GM19372 (cell line): ENCODE results near the gene ARHGAP24.

ENCODE experiments used
- ATAC-seq: cut with Tn5 transposase; IDR thresholded peaks from one replicate; pipeline ENCODE4 v1.9.1; 2021; ENCODE audit warnings: mild to moderate bottlenecking, low read depth, moderate library complexity; ENCODE audit not compliant: unreplicated experiment

The ARHGAP24 gene

DNA sequence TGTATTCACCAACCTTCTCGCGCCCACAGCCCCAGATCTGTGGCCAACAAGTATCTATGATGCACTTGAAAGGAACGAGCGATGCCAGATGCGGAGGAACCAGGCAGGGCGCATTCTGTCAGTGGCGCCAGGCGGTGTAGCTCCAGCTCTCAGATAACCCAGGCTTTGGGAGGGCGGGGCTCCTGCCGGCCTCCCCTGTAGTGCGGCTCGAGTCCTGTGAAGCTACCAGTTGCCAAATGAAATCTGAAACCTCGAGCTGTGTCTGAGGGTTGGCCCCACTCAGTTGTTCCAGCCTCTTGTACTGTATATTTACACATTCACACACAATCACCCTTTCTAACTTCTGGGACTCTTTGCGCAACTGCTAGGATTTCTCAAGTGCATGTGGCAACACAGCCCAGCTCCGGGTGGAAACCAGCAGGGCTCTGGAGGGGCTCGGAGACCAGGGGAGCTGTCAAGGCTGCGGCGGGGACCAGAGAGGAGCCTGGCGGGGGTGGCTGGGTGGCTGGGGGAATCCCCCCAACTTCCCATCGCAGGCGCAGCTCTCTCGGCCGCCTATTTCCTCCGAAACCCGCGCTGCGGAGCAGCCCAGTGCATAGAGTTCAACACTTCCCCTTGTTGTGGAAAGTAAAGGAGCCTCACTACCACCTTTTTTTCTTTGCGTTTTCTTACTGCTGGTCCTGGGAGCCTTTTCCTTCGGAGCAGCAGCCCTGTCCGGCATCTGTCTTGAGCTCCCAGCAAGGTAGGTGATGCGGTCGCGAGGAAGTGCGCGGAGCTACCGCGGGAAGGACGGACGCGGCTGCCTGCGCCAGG is at the start of gene ARHGAP24:
Gene ARHGAP24 (plus strand): TSS at position 333 of the 813 bp plus-strand sequence.
- peak; percentile 89 for ATAC-seq

DNA sequence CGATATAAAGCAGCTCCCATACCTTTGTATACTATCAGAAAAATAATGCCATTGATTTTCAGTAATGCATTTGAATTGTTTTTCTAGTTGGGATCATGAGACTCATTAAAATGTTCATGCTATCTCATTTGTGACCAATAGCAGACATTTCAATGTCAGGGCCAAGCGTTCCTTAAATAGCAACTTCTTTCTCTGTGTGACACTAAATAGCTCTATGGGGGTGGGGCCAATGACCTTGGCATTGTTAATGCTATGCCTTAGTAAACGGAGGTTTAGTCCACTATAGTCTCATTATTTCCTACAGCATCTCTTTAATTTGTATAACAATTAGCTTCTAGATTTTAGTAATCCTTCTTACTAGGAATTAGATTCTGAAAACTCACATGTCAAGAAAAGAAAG is 48.6 kb upstream of the ARHGAP24 start:
- no peak for ATAC-seq

DNA sequence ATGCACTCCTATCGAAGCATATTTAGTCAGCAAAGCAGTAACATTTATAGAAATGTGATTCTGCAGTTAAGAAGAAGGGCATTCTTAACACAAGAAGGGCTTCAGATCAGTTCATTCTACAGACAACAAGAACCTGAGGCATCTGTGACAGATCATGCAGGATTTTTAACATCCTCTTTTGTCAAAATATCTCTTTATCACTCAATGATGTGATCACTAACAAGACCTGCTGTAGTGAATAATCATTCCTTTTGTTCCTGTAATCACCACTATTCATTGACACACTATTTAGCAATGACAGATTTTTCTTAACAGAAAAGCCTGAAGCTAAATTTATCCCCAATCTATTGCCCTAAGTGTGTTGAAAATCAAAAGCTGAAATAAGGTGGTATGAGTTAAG is 47.8 kb upstream of the ARHGAP24 start:
- no peak for ATAC-seq

DNA sequence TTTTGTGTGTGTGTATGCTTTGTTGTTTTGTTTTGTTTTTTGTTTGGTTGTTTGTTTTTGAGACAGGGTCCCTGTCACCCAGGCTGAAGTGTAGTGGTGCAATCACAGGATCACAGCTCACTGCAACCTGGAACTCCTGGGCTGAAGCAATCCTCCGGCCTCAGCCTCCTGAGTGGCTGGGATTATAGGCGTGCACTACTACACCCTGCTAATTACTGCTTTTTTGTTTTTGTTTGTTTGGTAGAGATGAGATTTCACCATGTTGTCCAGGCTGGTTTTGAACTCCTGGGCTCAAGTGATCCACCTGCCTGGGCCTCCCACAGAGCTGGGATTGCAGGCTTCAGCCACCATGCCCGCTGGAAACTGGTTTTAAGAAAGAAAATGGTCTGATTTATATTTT is 44.7 kb upstream of the ARHGAP24 start:
- no peak for ATAC-seq

DNA sequence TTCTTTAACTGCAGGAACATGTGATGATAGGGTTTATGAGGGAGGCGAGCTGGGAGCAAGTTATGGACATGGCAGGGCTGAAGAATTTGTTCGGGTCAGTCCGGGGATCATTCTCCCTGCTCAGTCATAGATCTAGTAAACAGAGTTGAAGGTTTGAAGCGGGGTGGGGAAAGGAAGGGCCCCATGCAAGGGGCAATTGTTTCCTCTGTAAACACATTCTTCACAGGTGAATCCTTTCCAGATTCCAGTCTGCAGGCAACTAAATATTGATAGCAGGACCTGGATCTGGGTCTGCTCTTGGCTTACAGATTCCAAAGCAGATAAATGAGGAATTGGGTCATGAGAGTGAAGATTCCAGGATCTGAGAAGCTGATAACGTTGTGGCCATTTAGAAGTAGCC is 44.3 kb upstream of the ARHGAP24 start:
- ATAC-seq, result no peak

DNA sequence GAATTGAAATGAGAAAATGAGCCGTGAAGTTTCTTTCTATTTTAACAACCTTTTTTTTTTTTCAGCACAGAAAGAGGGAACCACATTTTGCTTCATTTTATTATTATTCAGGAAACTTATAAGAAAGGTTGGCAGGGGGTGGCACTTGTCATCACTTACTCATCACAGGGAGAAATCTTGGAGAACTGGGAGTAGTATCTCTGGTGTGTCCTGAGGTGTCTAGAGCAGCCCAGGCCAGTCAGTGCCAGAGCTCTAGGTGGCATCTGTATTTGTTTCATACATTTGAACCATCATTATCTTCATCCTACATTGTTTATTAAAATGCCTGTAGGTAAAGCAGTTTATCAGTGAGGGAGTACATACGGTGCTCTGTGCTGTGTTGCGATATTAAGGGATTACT is 43.8 kb upstream of the ARHGAP24 start:
- no peak for ATAC-seq

DNA sequence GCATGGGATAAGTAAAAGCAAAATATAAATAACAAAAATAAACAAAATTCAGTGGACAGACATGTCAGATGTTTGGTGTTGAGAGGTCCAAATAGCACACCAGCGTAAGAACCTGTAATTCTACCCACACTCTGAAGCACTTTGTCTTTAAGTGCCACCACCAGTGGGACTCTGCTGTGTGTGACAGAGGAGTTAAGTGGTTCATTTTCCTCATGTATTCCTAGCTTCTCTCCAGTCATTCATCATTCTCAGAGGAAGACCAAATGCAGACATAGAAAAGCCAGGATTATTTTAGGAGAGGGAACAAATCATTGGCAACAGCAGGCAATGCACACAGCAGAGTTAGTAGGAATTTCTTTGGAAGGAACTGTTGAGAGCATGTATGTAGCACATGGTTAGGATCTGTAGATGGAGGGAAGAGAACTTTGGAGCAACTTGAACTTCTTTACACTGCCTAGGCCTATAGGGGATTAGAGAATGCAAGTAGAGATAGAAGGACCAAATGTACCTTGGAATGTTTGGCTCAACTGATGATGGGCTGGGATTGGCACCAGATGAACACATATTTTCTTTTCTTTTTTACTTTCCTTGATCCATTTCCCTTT is 43.0 kb upstream of the ARHGAP24 start:
- no peak for ATAC-seq

DNA sequence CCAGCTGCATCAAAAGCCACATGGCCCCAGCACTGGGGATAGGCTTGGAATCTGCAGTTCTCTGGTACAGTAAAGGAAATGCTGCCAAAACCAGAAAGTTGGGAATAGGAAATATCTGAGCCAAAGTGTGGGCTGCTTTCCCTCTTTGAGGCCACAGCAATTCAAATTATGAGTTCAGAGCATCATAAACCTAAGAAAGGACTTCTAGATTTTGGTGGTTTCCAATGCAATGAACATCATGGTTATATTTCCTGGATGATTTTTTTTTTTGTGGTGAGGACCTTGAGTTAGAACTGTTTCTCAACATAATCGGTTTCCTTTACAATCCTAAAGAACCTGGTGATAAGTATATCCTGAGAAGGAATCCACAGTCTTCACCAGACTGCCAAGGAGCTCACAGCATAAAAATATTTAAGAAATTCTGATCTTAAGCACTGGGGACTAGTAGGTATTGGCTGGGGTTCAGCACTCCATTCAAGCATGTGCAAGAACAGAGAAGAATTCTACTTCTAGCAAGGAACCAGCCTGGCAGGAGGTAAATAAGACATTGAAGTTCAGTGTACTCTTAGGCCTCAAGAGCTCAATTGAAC is 29.8 kb upstream of the ARHGAP24 start:
- ATAC-seq, result no peak

DNA sequence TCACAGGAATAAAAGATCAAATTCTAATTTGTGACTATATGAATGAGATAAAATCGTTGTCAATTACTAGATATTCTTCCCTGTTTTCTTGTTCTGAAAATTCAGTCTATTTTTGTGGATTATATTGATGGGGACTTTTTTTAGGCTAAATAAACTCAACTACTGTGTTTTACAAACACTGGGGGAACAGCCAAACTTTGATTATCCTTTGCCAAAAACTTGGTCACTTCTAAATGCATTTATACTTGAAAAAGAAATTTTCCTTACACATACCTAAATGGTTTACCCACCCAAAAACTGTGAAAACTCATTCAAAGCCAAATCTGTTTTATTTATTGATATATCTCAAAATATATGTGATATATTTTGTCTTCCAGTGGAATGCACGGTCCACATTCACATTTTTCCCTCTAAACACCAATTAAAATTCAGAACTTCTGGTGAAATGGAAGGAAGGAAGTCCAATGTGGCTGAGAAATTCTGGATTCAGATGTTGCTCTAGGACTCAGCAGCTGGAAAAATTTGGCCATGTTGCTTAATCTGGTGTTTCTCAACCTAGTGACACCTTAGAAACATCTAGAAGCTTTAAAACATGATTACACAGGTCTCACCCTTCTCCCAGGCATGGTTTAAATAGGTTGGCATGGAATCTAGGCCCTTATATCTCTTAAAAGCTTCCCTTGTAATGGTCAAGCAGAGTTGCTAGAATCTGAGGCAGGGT is 28.6 kb upstream of the ARHGAP24 start:
- no peak for ATAC-seq

DNA sequence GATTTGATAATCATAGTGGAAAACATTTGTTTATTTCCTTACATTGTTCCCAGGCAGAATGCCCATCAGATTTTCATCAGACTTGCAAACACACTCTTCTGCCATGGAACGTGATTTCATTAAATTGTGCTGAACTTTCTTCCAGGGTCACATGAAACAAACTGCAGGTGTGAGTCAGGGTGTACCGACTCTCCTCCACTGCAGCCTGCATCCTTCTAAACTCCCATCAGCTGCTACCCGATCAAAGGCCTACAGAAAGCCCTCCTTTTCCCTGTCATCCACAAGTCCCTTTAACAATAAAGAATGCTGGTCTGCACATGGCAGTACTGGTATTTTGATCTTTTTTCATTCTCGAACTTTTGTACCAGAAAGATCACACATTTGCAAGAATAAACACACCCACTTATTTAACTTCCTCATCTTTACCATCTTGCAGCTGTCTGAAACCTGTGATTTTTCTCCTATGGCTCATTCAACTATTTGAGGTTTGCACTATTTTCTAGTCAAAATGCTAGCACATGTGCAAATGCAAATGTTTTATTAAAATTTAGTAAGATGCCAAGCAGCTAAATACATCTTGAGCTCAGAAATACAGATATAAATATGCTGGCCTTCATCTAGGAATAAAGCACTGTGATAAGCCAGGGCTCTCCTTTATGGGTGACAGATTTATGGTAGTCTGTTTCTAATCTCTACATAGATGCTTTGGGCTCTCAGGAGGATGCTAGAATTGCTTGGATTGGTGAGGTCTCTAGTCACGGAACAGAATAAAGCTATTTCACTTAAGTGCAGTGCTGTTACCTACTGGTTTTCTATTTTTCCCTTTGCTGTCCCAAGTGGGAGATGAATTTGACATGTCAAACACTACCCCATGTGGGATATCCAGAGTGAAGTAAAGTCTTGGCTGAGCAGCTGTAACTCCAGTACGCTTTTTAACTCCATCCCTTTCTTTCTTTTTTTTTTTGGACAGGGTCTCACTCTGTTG is 25.8 kb upstream of the ARHGAP24 start:
- ATAC-seq, result no peak

DNA sequence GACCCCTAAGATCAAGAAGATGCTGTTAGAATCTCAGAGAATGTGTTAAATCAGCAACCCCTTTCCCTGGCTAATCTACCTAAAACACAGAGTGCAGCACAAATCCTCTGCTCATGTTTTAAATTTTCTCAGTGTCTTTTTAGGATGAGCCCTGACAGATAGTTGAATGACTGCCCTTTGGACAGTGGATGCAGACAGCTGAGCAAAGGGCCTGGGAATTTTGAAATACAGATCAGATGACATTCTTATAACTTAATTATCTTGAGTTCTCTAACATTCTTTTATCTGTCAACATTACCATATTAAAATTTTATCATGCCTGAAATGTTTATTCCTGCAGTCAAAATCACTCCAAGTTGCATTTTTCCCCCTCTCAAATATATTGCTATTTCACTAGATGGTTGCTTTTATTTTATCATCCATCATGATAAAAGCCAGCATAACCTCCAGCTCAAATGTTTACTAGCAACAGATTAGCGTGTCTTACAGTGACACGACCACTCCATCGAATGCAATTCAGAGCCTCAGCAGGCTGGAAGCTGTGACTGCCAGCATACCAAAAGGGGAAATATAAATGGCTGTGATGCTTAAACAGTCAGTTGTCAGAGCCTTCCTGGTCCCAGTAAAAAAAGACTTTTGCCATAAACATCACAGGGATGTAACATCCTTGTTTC is 22.8 kb upstream of the ARHGAP24 start:
- no peak for ATAC-seq

DNA sequence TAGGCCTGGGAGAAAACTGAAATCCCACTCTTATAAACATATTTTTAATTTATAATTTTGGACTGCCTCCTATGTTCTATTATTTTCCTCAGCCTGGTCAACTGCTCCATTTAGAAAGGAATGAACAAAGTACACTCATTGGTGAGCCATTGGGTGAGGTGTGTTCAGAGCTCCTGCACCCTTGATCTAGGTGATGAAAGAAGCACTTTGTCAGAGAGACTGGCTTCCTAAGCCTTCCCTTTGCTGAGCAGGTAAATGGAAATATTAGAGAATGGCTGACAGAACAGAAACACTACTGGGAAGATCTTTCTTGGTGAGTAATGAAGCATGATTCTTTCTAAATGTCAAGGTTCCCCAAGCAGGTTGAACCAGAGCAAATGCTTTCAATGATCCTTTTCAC is 19.0 kb upstream of the ARHGAP24 start:
- no peak for ATAC-seq

DNA sequence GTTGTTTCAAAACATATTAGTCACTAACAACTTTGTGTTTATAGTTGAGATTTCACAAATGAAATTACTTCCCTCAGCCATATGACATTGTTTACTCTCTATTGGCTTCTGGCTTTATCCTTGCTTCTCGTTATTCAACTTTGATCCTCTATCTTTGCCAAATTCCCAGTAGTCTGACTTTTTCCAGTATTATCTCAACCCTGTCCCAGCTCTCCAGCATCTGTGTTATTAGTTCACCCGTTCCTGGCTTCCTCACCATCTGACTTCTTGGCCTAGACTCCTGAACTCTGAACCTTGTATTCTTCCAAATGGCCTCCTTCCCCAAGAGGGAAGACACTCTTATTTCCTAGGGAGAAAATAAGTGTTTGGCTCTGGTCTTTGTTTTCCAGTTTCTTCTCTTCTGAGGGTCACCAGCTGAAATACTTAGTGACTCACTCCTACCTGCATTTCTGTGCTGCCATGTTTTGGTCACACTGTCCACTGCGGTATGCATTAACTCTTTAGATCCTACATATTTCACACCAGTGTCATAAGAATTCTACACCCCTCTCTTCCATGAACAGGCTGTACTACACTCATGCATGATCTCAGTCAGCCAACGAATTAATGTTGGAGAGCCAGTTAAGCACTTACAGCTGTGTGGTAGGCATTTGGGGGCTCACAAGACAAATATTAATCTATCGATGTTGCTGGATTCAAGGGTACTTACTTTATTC is 17.0 kb upstream of the ARHGAP24 start:
- ATAC-seq, result no peak

DNA sequence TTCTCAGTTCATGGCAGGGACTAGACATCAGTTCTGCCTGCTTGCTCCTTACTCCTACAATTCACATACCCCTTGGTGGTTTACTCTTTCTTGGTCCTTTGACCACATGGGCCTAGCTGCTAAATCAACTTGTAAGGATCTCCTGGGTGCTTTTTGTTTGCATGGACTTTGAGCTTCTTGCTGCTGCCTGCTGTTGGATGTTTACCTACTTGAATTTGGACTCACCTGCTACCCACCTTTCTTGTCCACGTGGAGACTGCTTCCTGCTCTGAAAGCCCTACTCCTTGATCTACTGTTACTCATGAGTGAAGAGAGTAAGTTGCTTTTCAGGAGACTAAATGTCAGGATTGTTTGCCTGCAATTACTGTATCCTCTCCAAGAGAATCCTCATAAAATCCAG is 15.2 kb upstream of the ARHGAP24 start:
- ATAC-seq, result no peak

DNA sequence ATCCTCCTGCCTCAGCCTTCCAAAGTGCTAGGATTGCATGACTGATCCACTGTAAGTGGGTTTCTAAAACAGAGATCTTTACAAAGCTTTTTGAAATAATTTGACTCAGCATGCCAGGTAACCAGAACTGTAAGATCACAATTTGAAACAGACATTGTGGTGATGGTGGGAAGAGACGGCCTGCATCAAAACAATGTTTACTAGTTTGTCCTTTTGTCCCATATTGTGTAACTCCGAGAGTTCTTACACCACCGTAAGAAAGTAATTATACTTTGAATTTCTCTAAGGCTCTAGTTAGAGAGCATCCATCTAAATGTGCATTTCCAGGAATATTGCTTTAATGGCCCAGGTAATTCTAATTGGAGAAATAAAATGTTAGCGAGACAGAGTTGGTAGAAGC is 594 bp upstream of the ARHGAP24 start:
- no peak for ATAC-seq

DNA sequence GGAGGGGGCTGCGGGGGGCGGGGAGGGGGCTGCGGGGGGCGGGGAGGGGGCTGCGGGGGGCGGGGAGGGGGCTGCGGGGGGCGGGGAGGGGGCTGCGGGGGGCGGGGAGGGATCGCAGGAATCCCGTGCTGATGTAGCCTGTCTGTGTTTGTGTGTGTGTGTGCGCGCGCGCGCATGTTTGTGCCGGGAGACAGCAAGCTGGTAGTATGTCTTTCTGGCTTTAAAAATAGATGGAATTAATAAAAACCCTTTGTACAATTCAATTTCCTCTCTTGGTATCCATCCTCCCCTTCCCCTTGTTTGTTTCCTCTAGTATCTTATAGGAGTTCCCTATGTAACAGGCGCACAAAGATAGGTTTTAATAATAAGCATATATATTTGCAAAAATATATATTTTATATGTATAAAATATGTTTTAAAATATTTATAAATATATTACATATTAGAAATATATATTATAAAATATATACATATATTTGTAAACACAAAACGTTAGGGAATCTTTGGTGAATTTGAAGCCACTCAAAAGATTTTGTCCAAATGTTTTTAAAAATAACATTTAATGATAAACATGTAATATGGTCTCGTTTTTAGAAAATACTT is 782 bp downstream of the ARHGAP24 start:
- ATAC-seq, result no peak

DNA sequence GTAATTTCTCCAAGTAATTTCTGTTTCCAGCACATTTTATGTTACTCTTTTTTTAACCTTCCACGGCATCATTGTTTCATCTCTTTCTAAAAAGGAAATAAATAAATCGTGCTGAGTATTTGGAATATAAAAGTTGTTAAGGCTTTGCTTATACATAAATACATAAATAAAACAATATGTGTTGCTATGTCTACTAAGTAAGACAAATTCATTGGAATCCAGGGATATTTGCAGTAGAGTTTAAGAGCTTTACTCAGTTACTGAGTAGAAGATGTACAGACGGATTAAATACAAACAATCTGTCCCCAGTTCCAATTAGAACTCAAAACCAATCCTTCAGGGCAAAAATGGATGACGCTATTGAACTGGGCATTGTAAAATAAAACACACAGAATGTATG is 1.4 kb downstream of the ARHGAP24 start:
- no peak for ATAC-seq

DNA sequence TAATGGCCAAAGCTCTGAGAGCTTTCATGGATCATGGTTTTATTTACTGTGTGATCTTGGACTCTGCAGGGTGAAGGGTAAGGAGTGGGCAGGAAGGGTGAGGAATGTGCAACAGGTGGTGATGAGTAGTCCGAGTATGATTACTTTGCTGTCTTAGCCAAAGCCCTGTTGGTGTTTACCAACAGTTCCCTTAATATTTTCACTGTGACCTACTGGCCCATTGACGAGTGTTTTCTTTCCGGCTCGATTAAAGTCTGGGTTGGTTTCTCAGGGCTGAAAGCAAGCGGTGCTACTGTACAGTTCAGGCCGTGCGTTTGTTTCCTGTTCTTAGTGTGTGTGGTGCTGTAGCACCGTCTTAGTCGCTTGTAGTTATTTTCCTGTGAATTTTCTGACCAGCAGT is 2.6 kb downstream of the ARHGAP24 start:
- ATAC-seq, result no peak

DNA sequence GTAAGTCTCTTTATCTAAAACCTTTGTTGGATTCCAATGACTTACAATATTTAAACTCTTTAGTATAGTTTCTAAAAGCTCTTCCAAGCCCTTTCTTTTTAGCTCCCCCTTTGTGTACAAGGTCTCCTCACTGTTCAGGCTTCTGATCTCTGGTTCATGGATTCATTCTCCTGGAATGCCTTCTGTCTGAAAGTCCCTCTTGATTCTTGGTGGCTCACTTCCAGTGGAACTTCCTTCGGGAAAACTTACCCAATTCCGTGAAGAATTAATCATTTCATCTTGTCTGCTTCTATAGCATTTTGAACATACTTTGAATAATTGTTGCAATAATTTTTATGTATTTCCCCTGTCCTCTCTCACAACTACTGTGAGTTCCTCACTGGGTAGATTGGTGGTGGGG is 3.6 kb downstream of the ARHGAP24 start:
- ATAC-seq, result no peak
